NCI-H510A treated with DMSO at 0.1 percent for 48 hours (cell line): ENCODE measurements around the gene SMIM11.
A peak's percentile ranks its signal among the peaks of the same experiment; 100 is the strongest.
"Not testable (repeated sequence)": the region's sequence is repeated elsewhere in the genome, so short reads cannot be mapped to it uniquely, and the experiment has no call there.

Source experiments
- DNase-seq: peaks from one replicate; lab custom pipeline; 2025; lab: John Stamatoyannopoulos, UW

SMIM11 gene, protein sequence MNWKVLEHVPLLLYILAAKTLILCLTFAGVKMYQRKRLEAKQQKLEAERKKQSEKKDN

DNA sequence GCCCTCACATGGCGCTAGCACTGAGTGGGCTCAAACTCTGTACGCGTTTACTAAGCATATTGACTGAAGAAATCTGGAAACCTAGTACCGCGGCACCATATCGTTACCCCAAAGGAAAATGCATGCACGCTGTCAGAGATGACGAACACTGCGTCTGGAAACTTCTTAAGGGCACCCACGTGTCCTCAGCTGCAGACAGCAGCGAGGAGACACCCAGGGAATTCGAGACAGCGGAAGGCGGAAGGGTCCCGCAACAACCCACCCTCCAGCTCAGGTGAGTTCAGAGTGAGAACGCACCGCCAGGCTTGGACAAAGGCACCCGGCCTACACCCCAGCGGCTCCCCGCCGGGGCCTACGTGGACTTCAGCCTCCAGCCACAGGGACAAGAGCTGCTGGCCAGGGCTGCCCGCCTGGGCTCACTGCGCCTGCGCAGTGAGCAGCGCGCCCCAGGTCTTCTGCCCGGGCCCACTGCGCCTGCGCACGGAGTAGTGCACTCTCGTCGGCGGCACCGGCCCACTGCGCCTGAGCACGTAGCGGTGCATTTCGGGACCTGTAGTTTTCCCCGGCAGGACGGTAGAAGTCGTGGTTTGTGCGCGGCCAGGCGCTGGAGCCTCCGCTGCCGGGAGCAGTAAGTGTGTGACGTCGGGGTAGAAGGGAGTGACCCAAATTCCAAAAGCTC, at the start of gene SMIM11:
Gene SMIM11 (plus strand): TSS at position 568 of the 679 bp plus-strand sequence. CDS start 3,998 bp downstream, outside the sequence.
- DNase-seq, result not testable (repeated sequence)

DNA sequence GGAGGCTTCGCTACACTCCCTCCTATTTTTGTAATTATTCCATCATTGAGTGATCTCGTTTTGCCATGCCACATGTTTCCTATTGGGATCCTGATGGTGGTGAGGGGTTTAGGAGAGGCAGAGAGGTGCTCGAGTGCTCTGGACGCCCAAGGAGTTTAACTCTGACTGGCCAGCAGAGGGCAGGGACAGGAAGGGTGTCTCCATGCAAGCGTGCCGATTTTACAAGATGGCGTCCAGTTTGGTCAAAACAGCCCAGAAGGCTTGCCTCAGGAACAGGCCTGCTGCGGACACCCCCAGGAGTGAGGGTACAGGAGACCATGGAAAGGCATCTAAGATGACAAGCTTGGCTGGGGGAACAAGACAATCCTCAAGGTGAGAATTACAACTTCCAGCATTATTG, 45.3 kb upstream of the SMIM11 start:
- no peak for DNase-seq

DNA sequence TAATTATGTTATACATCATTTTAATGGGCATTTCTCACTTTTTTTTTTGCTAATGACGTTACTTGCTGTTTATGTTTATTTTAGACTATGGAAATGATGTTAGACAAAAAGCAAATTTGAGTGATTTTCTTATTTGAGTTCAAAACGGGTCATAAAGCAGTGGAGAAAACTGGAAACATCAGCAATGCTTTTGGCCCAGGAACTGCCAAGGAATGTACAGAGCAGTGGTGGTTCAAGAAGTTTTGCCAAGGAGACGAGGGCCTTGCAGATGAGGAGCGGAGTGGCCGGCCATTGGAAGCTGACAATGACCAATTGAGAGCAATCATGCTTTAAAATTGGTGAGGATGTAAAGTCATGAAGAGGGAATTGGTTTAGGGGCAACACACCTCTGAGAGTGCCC, 43.6 kb upstream of the SMIM11 start:
- no peak for DNase-seq

DNA sequence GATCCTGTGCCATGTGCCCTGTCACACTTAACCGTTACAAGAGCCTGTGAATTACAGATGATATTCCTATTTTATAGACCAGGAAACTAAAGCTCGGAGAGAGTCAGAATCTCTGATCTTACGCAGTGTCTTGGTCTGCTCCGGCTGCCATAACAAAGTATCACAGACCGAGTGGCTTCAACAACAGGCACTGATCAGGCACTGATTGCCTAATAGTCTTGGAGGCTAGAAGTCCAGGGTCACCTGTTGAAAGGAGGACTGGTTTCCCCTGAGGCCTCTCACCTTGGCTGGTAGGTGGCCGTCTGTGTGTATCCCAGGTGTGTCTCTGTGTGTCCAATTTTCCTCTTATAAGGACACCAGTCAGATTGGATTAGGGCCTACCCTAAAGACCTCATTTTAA, 43.0 kb upstream of the SMIM11 start:
- no peak for DNase-seq

DNA sequence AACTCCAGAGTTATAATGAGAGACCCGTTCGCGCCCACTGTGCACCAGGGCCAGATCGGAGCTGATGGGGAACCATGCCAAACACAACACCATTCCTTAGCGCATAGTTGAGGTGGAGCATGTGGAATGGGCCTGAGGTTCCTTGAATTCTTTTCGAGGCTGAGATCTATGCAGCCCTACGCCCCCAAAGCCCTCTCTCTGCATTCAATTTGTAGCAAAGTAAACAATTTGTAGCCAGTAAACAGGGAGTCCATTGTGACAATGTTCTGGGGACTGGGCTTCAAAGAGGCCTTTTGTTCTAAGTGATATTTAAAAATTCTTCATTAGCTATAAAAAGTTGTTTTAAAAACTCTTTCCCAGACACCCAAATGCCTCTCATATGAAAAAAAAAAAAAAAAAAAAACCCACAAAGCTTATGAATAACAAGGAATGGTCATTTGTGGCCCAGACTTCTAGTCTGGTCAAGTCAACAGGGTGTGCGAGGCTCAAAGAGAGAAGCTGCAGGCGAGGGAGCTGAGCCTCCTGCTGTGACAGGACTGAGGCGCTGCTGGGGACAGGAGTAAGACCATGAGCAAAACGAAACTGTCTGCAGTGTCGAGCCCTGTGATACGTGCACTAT, 42.1 kb upstream of the SMIM11 start:
- no peak for DNase-seq

DNA sequence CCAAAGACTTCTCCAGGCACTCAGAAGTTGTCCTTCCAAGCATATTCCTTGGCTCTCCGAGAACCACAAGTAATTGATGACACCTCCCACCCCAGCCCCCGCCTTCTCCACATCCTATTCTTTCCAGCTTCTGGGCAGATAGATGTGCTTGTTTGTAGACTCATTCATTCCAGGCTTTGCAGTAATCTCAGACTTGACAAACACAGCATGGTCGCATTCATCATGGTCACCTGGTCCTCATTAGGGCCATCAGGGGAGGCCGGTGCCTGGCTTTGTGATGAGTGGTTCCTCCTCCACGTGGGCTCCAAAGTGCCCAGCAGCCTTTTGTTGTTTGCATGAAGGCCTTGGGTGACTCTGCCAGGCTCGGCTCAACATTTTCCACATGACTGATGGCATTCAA, 40.0 kb upstream of the SMIM11 start:
- DNase-seq, result no peak

DNA sequence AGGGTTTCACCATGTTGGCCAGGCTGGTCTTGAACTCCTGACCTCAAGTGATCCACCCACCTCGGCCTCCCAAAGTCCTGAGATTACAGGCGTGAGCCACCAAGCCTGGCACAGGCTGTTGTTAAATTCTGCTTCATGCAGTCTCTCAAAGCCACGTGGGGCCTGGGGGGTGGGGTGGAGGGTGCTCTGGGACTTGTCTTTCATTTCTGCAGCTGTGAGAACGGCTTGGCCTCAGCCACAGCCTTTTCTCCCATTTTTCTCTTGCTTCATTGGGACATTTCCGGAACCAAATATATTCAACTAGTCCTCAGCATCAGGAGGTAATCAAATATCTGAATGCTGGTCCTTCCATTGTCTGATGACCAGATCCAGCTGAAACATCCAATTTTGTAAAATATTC, 39.1 kb upstream of the SMIM11 start:
- DNase-seq, result no peak

DNA sequence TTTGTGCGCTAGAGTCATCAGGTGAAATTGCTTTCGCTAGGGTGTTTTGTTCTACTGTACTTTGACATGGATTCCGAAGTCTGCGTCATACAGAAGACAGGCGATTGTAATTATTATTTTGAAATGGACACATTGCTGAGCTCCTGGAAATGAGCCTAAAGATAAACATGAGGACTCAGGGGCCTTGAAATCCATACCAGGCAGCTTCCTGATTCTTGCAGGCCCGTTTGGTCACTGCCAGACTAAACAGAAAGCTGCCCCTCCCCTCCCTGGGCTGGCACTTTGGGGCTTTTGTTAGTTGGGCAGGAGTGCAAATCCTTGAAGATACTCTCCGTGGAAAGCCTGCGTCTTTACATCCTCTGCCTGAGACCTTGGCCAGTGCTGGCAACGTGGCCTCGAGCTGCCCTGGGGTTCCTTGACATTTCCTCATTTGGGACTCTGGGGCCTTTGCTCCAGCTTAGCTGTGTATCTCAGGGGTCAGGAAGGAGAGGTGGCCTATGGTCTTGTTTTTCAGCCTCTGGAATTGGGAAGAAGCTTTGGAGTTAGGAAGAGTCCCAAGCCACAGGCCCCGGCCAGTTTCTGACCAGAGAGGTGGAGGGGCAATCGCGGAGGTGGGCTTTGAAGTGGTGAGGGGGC, 38.4 kb upstream of the SMIM11 start:
- no peak for DNase-seq

DNA sequence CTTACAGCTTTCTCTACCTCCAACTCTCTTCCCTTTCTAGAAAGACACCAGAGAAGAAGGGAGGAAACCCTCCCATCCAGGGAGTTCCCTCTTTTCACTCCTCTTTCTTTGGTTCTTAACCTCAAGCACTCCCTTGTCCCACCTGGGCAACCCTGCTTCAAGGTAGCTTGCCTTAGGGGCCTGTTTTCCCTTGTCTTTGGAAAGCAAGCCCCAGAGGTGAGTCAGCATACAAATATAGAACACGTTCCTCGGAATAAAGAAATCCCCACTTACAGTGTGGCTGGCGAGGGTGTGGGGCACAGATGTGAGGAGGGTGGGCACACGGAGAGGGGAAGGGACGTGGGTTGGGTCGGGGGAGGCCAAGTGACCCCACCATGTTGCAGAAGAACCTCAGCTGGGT, 37.6 kb upstream of the SMIM11 start:
- DNase-seq, result no peak

DNA sequence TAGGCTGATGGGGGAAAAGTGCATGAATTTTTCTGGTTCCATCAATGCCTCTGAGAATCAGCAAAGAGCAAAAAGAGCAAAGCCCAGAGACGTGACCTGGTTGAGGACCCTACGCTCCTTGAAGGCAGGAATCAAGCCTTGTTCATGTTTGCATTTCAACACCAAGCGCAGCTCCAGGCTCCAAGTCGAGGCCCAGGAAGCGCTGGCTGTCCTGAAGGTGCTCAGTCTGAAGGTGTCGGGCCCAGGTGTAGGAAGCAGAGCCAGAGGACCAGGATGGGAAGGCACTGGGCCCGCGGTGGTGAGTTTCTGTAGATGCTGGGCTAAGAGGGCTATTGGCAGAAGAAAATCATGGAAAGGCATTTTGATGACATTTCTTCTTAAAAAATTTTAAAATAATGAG, 37.1 kb upstream of the SMIM11 start:
- DNase-seq, result no peak

DNA sequence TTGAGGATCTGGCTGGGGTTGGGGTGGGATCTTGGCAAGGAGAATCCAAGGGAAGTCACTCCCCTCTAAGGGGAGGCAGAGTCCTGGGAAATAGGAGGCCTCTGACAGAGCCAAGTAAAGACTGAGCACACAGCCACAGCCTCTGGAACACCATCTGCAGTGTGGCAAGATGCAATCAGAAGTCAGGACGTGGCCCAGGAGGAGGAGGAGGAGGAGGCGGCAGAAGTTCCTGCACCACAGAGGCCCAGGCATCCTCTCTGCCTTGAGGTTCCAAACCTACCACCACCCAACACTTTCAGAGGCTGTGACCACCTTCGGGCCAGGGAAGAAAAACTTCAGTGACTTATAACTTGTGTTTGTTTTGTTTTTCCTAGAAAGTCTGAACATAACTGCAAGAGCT, 35.2 kb upstream of the SMIM11 start:
- DNase-seq, result no peak

DNA sequence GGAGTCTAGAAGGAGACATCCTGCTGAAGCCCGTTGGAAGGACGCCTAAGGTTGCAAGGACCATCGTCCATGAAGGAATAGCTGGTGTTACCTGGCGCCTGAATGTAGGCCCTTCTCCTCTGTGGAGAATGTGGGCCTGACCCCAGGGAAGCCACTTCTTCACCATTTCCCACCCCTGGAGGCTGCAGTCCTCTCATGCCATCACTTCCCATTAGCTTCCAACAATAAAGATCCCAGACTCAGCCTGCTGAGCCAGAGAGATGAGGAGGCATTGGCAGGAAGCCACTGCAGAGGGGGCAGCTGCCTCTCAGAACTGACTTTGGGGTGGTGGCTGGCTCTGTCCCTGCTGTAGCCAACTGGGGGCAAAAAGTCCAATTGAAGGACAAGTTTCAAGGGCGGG, 32.8 kb upstream of the SMIM11 start:
- DNase-seq, result no peak

DNA sequence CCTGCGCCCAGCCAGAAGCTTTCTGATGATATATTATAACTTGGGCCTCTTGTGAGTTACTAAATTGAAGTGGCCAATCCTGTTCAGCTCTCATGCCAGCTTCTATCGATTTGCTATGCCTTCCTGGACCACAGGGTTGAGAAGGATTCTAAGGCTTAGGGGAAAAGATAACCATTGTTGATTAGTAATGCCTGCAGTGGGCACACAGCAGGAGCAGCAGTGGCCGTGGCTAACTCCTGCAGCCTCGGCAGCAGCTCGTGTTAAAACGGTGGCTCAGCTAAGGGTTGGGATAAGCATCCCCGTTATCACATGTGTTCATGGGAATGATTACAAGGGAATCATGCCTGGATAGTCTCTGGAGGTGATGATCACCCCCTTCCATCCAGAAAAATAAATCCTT, 32.0 kb upstream of the SMIM11 start:
- no peak for DNase-seq

DNA sequence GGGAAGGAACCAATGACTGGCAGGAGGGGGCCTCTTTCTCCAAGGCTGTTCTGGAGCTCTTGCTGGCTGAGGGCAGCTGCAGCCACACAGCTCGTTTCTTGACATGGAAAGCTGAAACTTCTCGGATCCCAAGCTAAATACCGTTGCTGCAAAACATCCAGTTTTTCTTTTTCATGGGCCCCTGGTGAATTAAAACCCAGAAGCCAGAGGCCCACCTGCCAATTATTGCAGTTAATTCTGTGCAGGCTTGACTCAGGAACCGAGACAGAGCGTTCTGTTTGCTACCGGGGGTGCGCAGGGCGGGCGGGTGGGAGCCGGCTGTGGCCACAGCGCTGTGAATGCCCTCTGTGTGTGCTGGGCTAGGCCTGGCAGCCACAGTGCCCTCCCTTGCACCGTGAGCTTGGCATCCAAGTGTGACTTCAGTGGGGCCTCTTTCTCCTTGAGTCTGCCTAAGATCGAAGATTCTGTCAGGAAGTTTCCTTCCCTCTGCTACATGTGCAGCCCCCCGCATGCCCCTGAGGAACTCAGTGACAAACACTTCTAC, 31.4 kb upstream of the SMIM11 start:
- DNase-seq, result no peak

DNA sequence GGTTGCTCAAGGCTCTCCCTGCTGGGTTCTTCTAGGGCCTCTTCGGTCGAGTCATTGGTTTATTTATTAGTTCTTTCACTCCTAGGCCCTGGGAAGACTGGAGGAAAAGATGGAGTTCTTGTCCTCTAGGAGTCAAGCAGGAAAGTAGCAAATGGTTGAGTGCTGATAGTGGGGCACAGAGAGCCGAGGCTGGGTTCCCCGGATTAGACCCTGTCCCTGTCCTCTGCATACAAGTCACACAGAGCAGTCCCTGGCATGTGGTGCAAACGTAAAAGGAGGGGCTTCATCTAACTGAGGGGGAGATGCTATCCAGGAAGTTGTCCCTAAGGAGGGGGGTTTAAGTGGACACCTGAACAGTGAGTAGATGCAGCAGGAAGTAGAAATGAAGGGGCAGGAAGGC, 30.7 kb upstream of the SMIM11 start:
- DNase-seq, result no peak

DNA sequence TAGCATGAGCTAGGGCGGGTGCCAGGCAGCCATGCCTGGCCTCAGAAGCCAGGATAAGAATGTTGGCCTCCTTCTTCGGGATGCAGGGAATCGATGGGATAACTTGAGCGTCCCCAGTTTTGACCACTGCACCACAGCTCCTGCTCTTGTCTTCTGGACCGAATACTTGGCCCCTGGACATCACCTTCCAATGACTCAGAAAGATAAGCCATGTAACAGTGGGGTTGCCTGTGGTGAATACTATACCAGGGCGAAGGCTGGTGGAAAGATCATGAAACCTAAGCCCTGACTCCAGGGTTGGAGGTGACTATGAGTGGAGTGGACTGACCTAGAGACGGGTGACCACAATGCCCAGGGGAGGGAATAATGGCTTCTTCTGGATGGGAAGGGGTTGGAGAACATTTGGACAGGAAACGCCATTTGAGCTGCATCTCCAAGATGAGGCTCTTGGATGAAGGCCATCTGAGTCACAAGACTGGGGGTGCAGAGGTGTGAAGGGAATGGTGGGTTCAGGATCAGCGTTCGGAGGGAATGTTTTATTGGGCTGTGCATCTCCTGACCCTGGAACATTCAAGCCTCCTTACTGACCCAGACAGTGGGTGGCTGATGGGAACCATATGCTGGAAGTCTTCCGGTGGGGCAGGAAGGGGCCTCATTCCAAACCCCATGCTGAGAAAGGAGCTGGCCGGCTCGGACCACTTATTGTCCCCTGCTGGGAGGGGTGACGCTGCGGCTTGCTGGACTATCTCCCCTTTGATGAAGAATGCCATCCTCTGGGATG, 30.0 kb upstream of the SMIM11 start:
- no peak for DNase-seq

DNA sequence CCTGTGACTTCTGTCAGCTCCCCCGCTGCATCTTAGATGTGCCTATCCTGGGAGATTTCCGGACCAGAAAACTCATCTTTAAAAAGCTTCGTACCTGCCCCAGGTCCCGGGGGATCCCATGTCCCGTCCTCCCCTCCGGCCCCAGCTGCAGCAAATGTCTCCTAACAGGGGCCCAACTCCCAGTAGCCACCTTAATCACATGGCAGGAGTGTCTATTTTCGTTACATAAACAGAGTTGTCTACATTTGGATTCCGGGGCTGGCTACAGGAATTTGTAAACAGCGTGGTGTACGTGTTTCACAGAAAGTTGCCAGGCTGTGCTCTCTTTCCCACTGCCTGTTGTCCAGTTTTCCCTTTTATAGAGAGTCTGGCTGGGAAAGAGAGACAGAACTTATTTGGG, 29.4 kb upstream of the SMIM11 start:
- no peak for DNase-seq

DNA sequence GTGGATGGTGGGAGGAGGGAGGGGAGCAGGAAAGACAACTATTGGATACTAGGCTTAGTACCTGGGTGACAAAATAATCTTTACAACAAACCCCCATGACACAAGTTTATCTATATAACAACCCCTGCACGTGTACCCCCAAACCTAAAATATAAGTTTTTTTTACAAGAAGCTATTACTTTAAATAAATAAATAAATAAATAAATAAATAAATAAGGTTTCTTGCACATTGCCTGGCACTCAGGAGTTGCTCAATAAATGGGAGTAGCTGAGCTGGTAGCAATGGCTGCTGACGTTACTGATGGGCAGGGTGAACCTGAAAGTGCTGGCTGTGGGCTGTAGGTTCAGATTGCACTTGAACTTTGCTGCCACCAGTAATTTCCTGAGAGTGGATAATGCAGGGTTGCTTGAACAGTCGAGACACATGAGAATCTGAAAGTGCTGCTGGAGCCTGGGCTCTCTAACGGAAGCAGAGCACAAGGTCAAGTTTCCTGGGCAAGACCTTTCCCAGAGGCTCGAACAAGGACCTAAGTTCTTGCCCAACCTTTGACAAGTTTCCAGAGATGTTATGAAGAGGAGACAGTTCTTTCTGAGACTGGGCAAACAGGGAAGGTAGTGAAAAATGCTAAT, 26.3 kb upstream of the SMIM11 start:
- DNase-seq, result no peak

DNA sequence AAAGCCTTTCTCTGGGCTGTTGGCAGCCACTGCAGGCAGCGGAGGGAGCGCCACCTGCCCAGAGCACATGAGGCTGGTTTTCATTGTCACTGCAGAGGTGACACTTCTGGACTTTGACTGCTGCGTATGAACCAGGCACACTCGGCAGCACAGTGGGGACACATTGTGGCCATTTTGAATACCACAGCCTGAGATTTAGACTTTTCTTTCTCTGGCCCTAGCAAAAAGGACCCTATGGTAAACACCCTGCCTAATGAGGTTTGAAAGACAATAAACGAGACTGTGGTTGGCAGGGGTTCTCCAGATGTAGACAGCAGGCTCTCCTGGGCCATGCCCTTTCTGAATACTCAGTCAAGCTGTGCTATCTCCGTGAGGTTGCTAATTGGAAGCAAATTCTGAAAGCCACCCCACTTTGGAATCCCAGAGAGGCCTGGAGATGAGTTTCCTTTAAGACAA, 23.5 kb upstream of the SMIM11 start:
- DNase-seq, result peak; percentile 85

DNA sequence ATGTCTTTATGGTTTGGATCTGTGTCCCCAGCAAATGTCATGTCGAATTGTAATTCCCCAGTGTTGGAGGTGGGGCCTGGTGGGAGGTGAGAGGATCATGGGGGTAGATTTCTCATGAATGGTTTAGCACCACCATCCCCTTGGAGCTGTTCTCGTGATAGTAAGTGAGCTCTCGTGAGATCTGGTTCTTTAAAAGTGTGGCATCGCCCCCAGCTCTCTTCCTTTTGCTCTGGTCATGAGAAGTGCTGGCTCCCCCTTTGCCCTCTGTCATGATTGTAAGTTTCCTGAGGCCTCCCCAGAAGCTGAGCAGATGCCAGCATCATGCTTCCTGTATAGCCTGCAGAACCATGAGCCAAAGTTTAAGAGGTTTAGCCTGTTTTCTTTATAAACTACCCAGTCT, 22.8 kb upstream of the SMIM11 start:
- no peak for DNase-seq

DNA sequence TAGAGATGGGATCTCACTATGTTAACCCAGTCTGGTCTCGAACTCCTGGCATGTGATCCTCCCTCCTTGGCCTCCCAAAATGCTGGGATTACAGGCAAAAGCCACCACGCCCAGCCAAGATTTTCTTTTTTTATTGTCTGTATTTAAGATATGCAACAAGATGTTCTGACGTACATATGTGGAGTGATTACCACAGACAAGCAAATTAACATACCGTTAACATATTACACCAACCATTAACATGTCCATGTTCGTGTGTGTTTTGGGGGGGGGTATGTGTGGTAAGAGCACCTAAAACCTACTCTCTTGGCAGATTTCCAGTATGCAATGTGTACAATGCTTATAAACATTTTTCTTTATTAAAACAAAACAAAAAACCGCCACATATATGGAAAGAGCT, 22.1 kb upstream of the SMIM11 start:
- no peak for DNase-seq

DNA sequence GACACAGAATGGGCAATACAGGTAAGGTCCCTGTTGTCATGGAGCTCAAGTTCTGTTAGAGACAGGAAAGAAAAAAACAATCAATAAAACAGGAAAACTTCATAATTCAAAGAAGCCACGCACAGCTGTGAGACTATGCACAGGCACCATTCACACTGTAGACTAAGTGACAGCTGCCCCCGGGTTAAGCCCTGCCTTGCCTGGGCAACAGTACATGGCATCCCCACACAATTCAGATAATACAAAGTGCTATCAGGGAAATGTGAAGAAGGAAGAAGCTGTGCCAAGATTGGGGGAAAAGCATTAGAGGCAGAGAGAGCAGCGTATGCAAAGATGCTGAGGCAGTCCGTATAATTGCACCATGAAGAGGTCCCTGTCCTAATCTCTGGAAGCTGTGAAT, 20.5 kb upstream of the SMIM11 start:
- no peak for DNase-seq
